SK-N-SH (cell line): Measurements from ENCODE around the gene AMFR.

Source experiments
- EZH2phosphoT487 ChIP-seq: fragments of 200-600 bp; sonication (generic); IDR thresholded peaks from 2 replicates; pipeline ENCODE4 v1.6.1; 2017; ENCODE audit warnings: low read depth, mixed run types, mild to moderate bottlenecking, antibody characterized with exemption, moderate library complexity, borderline replicate concordance
- MXI1 ChIP-seq: IDR thresholded peaks from 2 replicates; pipeline ENCODE4 v1.6.1; 2012; ENCODE audit warnings: mild to moderate bottlenecking, low read depth, low read length, improper control_type of control experiment
- NFIC ChIP-seq: IDR thresholded peaks from 2 replicates; pipeline ENCODE4 v1.4.0; 2012; ENCODE audit warnings: borderline replicate concordance
- RAD21 ChIP-seq: IDR thresholded peaks from 2 replicates; pipeline ENCODE4 v1.6.1; 2012; ENCODE audit warnings: mild to moderate bottlenecking, low read length
- RFX5 ChIP-seq: IDR thresholded peaks from 2 replicates; pipeline ENCODE4 v1.6.1; 2012; ENCODE audit warnings: mild to moderate bottlenecking, improper control_type of control experiment, low read length
- USF2 ChIP-seq: fragments of 150-350 bp; IDR thresholded peaks from 2 replicates; pipeline ENCODE4 v1.6.1; 2017; ENCODE audit warnings: antibody characterized with exemption, low read length, low read depth, borderline replicate concordance

- TF ChIP-seq RFX5 (no peak), RAD21 (no peak), EZH2phosphoT487 (no peak), USF2 (no peak), NFIC (no peak), MXI1 (no peak)
These were observed 21.9 kb upstream of the AMFR start for GRCh38 chr16:56447286-56447685.
